Endometrium (tissue), 2 donors: ENCODE measurements around the gene DLX6.

Experiments
- FAIRE-seq: peaks from 2 replicates; lab custom pipeline; 2012; peaks lifted over from hg19 to GRCh38; lab: Jason Lieb, UNC
- donor health status: control.
- donor health status: control.

DLX6 gene

DNA sequence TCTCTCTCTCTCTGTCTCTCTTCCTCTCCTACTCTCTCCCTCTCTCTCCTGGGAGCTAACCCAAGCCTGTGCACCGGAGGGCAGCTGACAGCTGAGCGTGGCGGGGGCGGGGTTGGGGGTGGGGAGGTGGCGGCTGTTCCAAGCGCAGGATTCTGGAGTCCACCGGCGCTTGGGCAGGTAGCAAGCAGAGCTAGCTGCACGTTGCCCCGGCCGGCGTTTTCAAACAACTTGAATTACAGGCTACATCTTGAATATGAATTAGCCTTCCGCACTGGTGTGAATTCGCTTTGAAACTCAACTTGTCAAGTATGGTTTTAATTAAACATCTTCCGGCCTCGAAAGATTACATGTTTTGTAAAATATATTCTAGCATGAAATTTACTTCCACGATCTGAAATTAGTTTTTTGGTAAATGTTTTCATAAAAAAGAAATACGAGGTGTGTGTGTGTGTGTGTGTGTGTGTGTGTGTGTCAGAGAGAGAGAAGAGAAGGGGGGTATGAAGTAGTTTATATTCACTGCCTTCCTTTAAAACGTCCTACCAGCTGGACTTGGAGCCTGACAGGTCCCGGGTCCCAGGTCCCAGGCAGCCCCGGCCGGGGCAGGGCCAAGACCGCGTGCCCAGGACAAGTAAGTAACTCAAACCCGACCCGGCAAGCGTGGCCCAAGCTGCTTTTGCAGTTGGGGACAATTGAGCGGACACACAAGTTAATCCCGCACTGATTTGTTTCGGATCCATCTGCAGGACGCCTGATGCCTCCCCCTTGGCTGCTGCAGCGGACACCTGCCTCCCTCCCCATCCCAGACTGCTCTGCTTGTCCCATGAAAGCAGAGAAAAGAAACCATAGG is 9.0 kb upstream of the DLX6 start:
- FAIRE-seq: no peak

DNA sequence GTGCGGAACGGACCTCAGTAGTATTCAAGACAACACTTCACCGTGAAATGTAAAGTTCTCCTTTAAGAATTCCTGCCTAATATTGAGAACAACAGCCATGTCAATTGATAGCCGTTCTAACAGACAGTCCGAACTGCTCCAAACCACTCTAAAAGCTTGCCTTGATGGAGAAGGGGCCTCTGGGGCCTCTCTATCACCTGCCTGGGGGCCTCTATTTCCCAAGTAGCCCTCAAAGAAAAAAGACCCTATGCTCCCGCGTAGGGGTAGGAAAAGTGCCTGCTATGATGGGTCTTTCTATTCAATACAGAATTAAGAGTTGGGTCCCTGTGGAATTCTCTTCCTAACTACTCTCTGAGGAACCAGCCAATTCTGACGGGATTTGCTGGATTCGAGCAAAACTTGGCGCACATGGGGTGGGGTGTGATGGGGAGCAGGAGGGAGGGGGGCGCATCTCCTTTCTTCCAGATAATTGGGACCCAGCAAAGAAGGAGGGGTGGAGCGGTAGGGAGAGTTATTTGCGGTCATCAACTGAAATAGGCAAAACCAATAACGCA is 8.3 kb upstream of the DLX6 start:
- FAIRE-seq: no peak

DNA sequence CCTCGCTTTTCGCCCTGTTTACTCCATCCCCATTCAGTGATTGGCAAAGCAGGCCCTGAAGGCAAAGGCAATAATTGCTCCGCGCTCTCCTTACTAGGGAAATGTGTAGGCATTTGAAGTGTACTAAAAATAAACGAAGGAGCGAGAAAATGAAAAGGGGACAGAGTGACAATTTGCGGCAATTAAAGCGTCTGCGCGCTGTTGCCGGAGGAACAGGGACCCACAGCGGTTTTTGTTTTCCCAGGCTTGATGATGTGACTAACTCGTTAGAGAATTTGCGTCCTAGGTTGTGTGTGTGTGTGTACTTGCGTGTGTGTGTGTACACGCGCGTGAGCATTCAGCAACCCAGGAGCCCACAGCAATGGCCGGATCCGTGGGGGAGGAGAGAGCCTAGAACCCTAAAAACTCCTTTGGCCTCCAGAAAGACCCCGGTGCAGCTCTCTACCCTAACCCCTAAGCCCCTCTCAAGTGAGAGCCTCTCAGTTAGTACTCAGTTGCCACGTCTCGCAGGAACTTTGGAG is 7.8 kb upstream of the DLX6 start:
- no peak for FAIRE-seq

DNA sequence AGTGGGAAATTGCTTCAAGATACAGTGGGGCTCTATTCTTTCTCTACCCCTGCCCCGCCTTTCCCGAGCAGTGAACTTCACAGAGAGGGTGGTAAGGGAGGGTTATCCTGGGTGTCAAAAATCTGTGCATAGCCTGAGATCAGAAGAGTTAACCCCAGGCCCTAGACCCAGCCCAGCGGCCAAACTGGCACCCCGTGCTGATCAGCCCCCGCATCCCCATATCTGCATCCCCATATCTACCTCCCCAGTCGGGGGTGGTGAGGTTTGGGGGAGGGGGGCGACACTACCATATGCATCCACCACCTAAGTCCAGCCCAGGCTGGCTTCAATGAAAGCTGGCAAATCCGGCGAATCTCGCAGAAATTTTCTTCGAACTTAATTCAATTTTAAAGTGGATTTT is 7.0 kb upstream of the DLX6 start:
- FAIRE-seq: no peak

DNA sequence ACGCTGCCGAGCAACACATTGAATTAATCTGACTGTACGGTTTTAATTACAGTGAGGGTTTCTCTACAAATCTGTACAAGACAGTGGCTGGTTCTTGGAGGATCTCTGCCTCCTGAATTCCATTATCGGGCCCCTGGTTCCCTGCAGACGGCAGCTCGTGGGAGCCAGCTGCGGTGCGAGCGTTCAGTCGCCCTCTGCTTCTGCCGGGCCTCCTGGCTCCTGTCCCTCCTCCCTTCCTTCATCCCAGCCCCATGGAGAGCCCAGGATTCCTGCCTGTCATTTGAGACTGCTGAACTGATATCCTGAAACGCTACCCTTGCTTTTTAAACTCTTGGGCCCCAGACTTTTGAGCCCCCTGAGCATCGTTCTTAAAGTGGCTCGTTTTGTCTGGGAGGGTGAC is 6.6 kb upstream of the DLX6 start:
- no peak for FAIRE-seq

DNA sequence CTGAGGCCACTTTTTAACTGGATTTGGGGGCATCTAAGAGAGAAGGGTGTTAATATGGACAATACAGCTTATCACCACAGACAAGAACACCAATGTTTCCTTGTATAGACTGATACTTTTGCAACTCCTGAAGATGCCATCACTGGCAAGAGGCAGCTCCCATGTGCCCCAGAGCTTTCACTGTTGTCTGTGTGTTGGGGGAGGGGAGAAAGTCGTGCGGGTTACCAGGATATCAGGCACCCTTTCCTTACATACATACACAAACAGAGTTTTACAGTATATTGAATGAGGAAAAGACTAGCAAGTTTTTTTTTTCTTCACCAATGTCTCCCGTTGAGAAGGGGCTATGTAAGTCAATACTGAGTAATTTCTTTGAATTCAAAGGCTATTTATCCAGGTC is 4.1 kb upstream of the DLX6 start:
- FAIRE-seq: no peak

DNA sequence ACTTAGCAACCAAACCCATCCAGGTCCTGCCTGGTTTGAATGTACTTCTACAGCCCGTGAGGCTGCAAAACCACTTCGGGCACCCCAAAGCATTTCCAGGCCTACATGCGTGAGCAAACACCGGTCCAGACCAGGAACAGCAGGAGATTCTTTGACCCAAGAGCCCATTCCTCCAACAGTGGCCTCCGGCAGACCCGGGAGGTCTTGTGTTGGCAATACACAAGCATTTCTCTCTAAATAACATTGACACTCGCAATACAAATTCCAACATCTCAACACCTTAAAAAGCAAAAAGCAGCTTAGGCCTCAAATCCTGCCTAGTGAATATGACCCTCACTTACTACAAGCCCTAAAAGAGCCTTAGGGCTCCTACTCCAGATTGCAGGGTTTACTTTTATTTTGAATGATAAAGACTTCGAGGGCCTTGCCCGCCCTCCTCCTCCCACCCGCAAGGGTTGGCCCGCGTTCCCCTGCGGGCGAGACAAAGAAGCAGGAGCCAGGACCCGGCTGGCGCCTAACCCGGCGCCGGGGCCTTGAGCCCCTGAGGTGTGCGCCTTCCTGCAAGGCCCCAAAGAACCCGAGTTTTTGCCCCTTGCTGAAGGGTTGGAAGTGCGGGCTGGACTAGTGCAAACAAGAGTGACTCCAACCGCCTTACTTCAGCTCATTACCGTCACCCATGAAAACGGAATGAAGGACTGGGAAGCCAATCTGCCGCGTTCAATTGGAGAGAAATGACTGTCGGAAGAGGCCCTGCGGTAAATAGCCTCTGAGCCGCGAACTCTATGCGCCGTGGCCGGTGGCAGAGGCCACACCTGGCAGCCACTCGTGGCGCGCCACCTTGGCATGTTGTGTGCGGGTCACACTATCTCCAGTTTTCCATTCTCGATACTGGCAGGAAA is 3.4 kb upstream of the DLX6 start:
- no peak for FAIRE-seq

DNA sequence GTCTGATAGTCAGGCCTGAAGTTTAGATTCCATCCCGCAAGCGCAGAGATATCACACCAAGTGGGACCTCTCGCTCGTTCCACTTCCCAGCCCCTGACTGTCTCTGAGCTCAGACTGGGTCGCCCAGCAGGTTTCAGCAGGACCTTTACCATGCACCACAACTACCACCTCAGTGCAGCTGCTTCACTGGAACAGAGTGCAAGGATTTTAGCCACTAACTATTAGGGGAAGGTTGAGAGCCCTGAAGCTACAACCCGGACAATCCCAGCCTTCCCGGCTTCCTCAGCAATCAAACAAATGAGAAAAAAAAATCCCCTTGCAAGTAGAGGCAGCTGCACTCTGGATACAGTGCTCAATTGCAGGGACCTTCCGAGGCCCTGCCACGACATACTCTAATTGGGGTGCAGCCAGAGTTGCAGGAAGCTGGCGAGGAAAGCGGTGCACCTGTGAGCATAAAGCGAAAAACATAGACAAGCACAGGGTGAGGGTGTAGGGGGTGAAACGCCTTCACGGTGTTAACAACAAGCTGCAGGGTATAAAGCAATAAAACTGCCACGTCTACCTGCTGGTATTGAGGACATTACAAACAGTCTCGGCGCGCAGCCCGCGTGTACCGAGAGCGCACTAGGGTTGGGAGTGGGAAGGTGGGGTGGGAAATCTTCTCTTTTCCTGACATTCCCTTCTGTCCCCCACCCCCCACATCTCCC is 2.6 kb upstream of the DLX6 start:
- no peak for FAIRE-seq

DNA sequence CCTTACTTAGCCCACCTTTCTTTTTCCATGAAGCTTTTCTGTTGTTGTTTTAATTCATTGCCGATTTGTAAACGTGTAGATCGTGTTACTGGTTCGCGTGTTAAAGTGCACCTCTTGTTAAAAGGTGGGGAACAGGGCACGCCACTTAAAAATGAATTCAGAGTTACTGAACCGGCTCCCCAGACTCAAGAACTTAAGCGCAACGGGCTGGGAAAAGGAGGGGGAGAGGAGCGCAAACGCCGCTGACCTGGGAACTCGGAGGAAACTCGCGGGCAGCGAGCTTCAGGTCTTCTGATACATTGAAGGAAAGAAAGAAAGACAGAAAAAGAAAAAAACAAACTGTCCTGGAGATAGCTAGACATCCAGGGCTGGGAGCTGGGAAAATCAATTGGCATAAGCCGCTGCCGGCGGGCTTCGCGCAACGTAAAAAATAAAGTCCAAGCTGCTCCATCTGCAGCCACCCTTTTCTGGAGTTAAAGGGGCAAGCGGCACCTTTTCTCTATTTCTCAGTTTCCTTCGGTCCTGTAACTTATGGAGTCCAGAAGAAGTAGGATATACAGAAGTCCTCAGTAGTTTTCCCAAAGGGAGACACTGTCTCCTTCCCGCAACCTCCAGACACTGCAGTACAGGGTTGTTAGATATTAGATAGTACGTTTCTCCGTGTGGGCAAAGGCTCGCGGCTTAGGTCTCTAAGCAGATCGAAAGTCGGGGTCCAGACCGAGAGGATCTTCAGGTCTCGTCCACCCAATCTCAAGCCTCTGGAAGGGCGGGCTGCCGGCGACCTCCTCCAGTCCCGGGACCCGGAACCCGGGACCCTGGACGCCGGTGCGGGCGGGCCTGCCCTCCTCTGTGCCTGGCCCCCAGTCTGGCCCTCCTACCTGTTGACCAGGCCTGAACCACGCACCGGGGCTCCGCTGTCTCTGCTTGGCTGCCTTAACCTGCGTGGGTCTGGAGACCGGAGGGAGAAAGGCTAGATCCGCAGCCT is 1.8 kb upstream of the DLX6 start:
- no peak for FAIRE-seq

DNA sequence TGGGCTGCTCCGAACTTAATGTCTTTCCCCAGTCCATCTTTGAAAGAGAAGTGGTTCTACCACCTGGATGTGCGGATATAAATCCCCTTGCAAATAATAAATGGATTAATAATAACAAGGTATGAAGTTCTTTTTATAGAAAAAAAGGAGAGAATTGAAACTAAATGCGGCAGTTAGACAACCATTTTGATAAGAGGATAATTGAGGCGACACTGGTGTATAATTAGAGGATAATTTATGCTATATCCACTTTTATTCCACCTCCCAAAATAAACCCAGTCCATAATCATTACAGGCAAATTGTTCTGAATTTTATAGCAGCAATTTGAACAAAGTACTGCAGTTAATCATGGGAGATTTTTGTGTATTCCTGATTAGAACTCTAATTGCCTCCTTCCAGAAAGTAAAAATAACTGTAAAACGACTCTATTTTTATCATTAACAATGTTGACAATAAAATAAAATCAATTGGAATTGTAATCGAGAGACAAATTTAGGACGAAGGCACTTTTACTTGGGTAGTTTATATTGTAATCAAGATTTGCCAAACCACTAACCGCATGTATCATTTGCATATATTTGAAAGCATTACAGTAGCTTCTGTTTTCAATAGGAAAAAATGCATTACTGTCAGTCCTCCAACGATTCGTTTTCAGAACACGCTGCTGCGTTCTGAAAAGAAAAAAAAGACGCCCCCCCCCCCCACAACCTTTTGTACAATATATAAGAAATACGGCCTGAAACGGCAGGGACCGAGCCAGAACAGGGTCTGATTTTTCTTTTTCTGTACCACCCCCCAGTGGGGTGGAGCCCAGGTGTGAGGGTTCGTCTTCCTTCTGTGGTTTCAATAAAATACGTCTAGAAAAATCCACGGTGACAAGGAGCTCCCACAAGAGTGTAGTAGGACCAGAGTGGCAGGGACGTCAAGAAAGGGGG is 838 bp upstream of the DLX6 start:
- no peak for FAIRE-seq

DNA sequence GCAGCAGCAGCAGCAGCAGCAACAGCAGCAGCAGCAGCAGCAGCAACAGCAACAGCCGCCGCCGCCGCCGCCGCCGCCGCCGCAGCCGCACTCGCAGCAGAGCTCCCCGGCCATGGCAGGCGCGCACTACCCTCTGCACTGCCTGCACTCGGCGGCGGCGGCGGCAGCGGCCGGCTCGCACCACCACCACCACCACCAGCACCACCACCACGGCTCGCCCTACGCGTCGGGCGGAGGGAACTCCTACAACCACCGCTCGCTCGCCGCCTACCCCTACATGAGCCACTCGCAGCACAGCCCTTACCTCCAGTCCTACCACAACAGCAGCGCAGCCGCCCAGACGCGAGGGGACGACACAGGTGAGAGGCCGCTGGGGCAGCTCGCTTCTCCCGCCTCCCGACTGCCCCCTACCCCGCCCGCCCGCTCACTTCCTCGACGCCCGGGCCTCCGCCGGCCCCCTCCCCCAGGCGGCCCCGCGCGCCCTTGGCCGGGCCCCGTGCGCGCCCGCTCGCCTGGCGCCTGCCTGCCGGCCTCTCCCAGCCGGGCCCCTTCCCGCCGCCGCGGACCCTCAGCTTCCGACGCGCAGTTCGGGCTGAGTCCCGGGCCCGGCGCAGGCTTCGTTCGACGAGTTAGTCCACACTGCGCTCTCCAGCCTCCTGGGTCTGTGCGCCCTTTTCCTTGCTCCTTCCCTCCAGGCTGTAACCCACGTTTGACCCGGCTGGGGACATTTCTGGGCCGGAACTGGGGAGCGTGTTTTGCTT is 882 bp downstream of the DLX6 start:
- FAIRE-seq: no peak

DNA sequence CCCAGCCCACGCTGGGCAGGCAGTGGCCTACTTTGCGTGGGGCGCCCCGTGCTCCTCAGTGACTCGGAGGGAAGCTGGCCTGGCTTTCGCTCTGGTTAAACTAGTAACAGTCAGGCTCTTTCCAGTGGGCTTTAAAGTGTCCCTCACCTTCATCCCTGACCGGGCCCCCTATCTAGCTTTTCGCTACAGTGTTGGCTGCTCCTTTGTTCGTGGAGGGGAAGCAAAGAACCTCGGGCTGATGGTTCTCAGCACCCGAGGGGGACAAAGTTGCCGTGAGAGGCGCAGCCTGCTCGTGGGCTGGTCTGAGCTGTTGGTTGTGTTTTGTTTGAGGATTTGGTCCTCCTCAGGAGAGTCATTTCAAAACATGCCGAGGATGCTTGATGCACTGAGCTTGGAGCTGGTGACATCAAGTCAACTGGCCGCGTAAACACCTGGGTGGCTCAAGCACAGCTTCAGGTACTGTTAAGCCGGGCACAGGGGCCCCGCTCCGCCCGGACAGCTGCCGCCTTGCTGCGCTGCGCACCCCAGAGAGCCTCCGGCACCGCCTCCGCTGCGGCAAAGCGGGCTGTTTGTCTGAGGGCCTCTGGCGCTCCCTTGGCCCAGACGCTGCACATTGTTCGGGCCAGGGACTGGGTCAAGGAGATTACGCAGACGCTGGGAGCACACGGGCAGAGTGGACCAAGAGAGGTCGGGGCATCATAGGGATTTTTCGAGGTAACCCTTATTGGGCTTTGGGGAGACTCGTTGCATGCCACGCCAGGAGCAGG is 1.6 kb downstream of the DLX6 start:
- no peak for FAIRE-seq

DNA sequence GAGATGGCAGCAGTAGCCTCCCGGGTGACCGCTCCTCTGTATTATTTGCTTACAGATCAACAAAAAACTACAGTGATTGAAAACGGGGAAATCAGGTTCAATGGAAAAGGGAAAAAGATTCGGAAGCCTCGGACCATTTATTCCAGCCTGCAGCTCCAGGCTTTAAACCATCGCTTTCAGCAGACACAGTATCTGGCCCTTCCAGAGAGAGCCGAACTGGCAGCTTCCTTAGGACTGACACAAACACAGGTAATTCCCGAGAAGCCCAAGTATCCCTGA is 2.2 kb downstream of the DLX6 start:
- FAIRE-seq: no peak

DNA sequence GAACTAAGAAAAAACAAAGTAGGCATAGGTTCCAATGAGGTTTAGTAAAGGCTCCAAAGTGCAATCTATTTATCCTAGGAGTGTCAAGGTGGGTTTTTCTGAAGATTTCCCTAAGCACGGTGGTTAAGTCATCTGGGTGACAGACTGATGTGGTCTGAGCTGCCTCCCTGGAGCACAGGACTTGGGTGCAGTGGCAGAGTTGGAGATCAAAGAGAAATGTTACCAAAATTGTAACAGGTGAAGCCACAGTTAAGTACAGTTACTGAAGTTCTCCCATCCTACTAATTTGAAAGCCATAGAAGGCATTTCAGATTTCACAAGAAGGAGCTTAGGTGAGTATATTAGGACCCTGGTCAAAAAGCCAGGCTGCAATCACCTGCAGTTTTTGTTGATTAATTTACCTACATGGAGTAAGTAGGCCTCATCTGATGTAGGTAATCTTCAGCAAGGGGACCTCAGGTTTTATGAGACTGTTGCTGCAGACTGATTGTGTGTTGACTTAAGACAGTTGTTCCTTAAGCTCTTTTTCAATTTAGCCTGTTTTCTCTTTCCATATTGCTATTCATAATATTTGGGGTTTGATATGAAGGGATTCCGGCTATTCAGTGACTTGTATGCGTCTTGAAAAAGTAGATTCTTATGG is 3.0 kb downstream of the DLX6 start:
- FAIRE-seq: no peak

DNA sequence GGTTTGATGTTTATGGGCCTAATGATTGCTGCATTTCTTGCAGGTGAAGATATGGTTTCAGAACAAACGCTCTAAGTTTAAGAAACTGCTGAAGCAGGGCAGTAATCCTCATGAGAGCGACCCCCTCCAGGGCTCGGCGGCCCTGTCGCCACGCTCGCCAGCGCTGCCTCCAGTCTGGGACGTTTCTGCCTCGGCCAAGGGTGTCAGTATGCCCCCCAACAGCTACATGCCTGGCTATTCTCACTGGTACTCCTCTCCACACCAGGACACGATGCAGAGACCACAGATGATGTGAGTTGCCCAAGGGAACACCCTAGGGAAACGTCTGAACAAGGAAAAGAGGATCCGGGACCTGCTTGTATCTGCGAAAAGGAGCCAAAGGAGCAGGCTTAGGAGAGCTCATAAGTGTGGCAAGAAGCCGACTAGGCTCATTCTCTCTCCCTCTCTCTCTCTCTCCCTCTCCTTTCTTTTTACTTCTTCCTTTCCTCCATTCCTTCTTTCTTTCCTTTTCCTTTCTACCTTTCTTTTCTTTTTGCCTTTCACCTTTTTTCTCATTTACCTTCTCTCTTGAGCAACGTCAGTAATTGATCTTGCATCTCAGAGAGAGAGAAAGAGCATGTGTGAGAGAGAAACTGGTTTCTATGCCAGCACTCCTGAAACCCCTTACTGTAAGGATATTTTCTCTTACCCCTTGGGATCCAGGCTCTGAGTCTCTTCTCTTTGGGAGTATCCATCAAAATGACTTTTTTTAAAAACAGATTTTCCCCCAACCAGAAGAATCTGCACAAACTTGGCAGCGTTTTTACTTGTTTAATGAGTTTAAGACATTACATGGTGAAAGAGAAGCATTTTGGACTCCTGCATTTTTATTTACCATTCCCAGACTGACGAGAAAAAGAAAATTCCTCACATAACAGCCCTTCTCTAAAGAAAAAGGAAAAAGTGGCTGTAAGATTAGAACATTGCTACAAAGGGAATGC is 4.7 kb downstream of the DLX6 start:
- FAIRE-seq: no peak

DNA sequence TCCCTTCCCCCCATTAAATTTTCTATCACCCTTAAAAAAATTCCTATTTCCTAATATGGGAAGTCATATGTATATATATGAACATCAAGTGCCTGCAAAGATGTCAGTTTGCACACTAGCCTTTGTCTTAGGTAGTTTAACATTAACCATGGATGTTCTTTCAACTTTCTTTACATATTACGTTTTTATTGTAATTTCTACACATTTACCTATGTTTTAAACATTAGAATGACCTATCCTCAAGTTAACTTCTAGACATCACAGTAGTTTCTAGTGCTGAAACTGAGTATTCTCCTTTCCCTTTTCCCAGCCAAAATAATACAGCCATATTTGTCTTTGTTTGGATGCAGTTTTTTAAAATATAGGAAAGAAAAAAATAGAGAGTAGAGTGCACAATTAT is 5.8 kb downstream of the DLX6 start:
- no peak for FAIRE-seq
